Choroid plexus epithelial cell (primary cell): ENCODE measurements around the gene F7.
"Not testable (repeated sequence)": the region's sequence is repeated elsewhere in the genome, so short reads cannot be mapped to it uniquely, and the experiment has no call there.

Experiments
- DNase-seq: peaks from one replicate; pipeline ENCODE4 v3.0.0-alpha.2; 2010; ENCODE audit warnings: low read depth
- H3K4me3 ChIP-seq: 2 replicates; pipeline ENCODE4 v1.5.1; 2011; ENCODE audit warnings: low read depth, mild to moderate bottlenecking, control low read depth, low read length, moderate library complexity
- CTCF ChIP-seq: conservative IDR thresholded peaks from 2 replicates; pipeline ENCODE4 v1.5.1; 2011; ENCODE audit warnings: low read depth, mild to moderate bottlenecking, control low read depth, inconsistent platforms, low read length, moderate library complexity

Gene F7

GRCh38 chr13:113077953-113078901 lies 27.4 kb upstream of the F7 start:
- no peak for DNase-seq
- no peak for TF ChIP-seq CTCF
- no peak overlapping the region for H3K4me3 ChIP-seq

GRCh38 chr13:113078902-113079780 lies 26.4 kb upstream of the F7 start:
- no peak for DNase-seq
- TF ChIP-seq CTCF, result no peak
- no peak overlapping the region for H3K4me3 ChIP-seq

- DNase-seq, H3K4me3 ChIP-seq: not testable (repeated sequence)
Observed at GRCh38 chr13:113079781-113080080, 25.9 kb upstream of the F7 start.

- no peak overlapping the region for H3K4me3 ChIP-seq
- TF ChIP-seq CTCF, result no peak
- DNase-seq, result no peak
Observed at GRCh38 chr13:113080361-113080831, 25.2 kb upstream of the F7 start.

- no peak for DNase-seq
- H3K4me3 ChIP-seq, result no peak overlapping the region
- no peak for TF ChIP-seq CTCF
Observed at GRCh38 chr13:113080901-113081521, 24.6 kb upstream of the F7 start.

- DNase-seq, result no peak
- TF ChIP-seq CTCF, result no peak
- no peak overlapping the region for H3K4me3 ChIP-seq
Observed at GRCh38 chr13:113082198-113083021, 23.2 kb upstream of the F7 start.
